ENCODE data around the gene PPM1K.

The PPM1K gene

DNA sequence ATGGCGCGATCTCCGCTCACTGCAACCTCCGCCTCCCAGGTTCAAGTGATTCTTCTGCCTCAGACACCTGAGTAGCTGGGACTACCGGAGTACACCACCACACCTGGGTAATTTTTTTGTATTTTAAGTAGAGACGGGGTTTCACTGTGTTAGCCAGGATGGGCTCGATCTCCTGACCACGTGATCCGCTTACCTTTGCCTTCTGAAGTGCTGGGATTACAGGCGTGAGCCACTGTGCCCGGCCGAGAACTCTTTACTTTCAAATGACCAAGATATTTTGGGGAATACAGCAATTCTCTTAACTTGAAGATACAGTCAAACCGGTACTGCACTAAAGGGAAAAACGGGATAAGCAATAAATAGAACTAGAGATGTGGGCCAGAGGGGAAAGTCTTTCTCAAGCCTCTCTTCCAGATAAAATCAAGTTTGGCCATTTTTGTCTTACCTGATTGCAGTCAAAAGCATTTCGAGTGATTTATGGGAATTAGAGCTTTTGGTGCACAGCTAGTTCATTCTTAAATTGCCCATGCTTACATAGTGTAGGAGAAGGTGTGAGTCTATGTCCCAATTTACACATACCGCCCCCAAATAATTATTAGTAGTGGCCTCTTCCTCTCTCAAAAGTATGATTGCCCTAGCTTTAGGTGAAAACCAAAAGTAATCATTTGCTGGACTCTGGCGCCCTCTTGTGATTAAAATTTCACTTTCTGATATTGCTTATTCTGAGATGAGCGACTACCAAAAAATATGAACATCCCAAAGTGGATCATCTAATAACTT lies 72.7 kb downstream of the PPM1K start:
- TF ChIP-seq, protein P1, sequence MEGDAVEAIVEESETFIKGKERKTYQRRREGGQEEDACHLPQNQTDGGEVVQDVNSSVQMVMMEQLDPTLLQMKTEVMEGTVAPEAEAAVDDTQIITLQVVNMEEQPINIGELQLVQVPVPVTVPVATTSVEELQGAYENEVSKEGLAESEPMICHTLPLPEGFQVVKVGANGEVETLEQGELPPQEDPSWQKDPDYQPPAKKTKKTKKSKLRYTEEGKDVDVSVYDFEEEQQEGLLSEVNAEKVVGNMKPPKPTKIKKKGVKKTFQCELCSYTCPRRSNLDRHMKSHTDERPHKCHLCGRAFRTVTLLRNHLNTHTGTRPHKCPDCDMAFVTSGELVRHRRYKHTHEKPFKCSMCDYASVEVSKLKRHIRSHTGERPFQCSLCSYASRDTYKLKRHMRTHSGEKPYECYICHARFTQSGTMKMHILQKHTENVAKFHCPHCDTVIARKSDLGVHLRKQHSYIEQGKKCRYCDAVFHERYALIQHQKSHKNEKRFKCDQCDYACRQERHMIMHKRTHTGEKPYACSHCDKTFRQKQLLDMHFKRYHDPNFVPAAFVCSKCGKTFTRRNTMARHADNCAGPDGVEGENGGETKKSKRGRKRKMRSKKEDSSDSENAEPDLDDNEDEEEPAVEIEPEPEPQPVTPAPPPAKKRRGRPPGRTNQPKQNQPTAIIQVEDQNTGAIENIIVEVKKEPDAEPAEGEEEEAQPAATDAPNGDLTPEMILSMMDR (IDR thresholded peaks at IDR 0.05; ENCODE audit: unreplicated experiment in 3 of 3) = peak; percentile 73 to 80 (median 74)
- H3K27me3 Mint-ChIP-seq (ENCODE audit: low read depth) = peaks cover 7% of the 10 kb centered on the region
- no peak overlapping the region for H3K4me3 Mint-ChIP-seq

DNA sequence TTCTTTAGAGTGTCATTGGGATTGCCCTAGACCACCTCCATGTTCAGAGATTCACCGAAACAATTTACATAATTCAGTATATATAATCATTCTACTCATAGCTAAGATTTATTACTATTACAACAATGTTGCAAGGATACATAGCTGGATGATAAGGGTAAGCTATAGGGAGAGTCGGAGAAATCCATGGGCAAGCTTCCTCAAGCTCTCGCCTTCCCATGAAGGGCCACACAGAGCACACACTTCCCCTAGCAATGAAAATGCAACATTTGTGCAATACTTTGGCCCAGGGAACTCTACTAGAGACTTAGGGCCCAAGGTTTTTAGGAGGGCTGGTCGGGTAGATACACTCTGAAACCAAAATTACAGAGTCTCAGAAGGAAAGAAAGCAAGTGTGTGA lies 76.2 kb downstream of the PPM1K start:
- TF ChIP-seq, protein P1 (IDR thresholded peaks at IDR 0.05; ENCODE audit: unreplicated experiment in 3 of 3) = no peak
- Mint-ChIP-seq H3K27me3 (ENCODE audit: low read depth) (no peaks in the 10 kb centered on the region), H3K4me1 (peaks cover 4% of the 10 kb centered on the region), H3K36me3 (ENCODE audit: low read depth) (no peaks in the 10 kb centered on the region), H3K27ac (no peak overlapping the region), H3K4me3 (no peak overlapping the region), H3K9me3 (no peaks in the 10 kb centered on the region)

More for the DNA sequence above, 72.7 kb downstream of the PPM1K start:
- Mint-ChIP-seq H3K9me3 (no peaks in the 10 kb centered on the region), H3K36me3 (ENCODE audit: low read depth) (no peaks in the 10 kb centered on the region), H3K4me1 (no peaks in the 10 kb centered on the region), H3K27ac (no peak overlapping the region)
